Measurements from ENCODE around the gene PACSIN2. TPM values are rescaled to one million over a fixed set of nuclear protein-coding genes. Genes with fewer than 3 reads are reported as not detected.
"Not testable (repeated sequence)": the region's sequence is repeated elsewhere in the genome, so short reads cannot be mapped to it uniquely, and the experiment has no call there.

The PACSIN2 gene
- total and polyA plus RNA-seq, 7 donors, result 44.2 to 126 (median 52.3) TPM

GRCh38 chr22:42976217-42976933 lies 38.6 kb downstream of the PACSIN2 start:
- intact Hi-C loops (cut with DNase I), result no loop called here
- H3K27ac ChIP-seq, result peak overlapping the region in 2 of 4 donors; percentile 34 to 36
- H3K9me3 ChIP-seq, result no peaks in the 10 kb centered on the region
- WGBS, 2 donors, result 43 to 67% methylated on average over 7 of the region's 7 CpGs
- H3K4me3 ChIP-seq, result no peak overlapping the region
- no peaks in the 10 kb centered on the region for H3K27me3 ChIP-seq
- TF ChIP-seq POLR2AphosphoS5 (IDR thresholded peaks at IDR 0.05) (no peak), CTCF (IDR thresholded peaks at IDR 0.05) (no peak), EP300 (IDR thresholded peaks at IDR 0.05) (no peak), POLR2A (IDR thresholded peaks at IDR 0.05) (no peak)
- H3K4me1 ChIP-seq, result peaks cover 0 to 74% (median 55%) of the 10 kb centered on the region in 4 donors
- no peaks in the 10 kb centered on the region for H3K36me3 ChIP-seq
- DNase-seq, result no peak

GRCh38 chr22:42974223-42974622 lies 40.7 kb downstream of the PACSIN2 start:
- H3K27ac ChIP-seq, result peak overlapping the region in 1 of 4 donors; percentile 49
- peaks cover 0 to 78% (median 60%) of the 10 kb centered on the region in 4 donors for H3K4me1 ChIP-seq

GRCh38 chr22:42973536-42973881 lies 41.4 kb downstream of the PACSIN2 start:
- peaks cover 0 to 75% (median 57%) of the 10 kb centered on the region in 4 donors for H3K4me1 ChIP-seq
- no peaks in the 10 kb centered on the region for H3K9me3 ChIP-seq
- no peak overlapping the region for H3K4me3 ChIP-seq
- H3K27ac ChIP-seq, result peak overlapping the region in 3 of 4 donors; percentile 26 to 56 (median 49)
- no peaks in the 10 kb centered on the region for H3K27me3 ChIP-seq
- no peak for TF ChIP-seq POLR2A (IDR thresholded peaks at IDR 0.05)
- no peak for TF ChIP-seq CTCF (IDR thresholded peaks at IDR 0.05)
- DNase-seq, result no peak
- no peaks in the 10 kb centered on the region for H3K36me3 ChIP-seq
- 61 to 79% methylated on average over 5 of the region's 5 CpGs for WGBS, 2 donors
- intact Hi-C loops (cut with DNase I), result no loop called here

More at GRCh38 chr22:42974223-42974622, 40.7 kb downstream of the PACSIN2 start:
- Histone ChIP-seq H3K9me3 (no peaks in the 10 kb centered on the region), H3K27me3 (no peaks in the 10 kb centered on the region), H3K36me3 (no peaks in the 10 kb centered on the region), H3K4me3 (no peak overlapping the region)
- intact Hi-C loops (cut with DNase I), result no loop called here
- no peak for DNase-seq
- WGBS, 2 donors, result 63 to 73% methylated on average over 3 of the region's 3 CpGs
- TF ChIP-seq POLR2AphosphoS5 (IDR thresholded peaks at IDR 0.05), result no peak
- no peak for TF ChIP-seq EP300 (IDR thresholded peaks at IDR 0.05)
- no peak for TF ChIP-seq POLR2A (IDR thresholded peaks at IDR 0.05)
- TF ChIP-seq CTCF (IDR thresholded peaks at IDR 0.05), result no peak

GRCh38 chr22:42972649-42973535 lies 42.1 kb downstream of the PACSIN2 start:
- TF ChIP-seq CTCF (IDR thresholded peaks at IDR 0.05), result no peak
- TF ChIP-seq POLR2AphosphoS5 (IDR thresholded peaks at IDR 0.05), result no peak
- TF ChIP-seq POLR2A (IDR thresholded peaks at IDR 0.05), result no peak
- DNase-seq, result no peak
- no peaks in the 10 kb centered on the region for H3K27me3 ChIP-seq
- peak overlapping the region; percentile 17 to 56 (median 38) for H3K27ac ChIP-seq
- no peaks in the 10 kb centered on the region for H3K9me3 ChIP-seq
- H3K36me3 ChIP-seq, result no peaks in the 10 kb centered on the region
- 20 to 62% methylated on average over 10 of the region's 10 CpGs for WGBS, 2 donors
- H3K4me1 ChIP-seq, result peaks cover 0 to 69% (median 51%) of the 10 kb centered on the region in 4 donors
- H3K4me3 ChIP-seq, result no peak overlapping the region
- intact Hi-C loops (cut with DNase I), result no loop called here

- H3K27me3 ChIP-seq; DNase-seq; H3K4me3 ChIP-seq; H3K36me3 ChIP-seq; H3K9me3 ChIP-seq; intact Hi-C loops (cut with DNase I): not testable (repeated sequence)
- peaks cover 0 to 66% (median 49%) of the 10 kb centered on the region in 4 donors for H3K4me1 ChIP-seq
- H3K27ac ChIP-seq, result peak overlapping the region; percentile 57 to 75 (median 68)
- WGBS, 2 donors, result 93 to 94% methylated on average over 25 of the region's 25 CpGs
These were observed 43.5 kb downstream of the PACSIN2 start for GRCh38 chr22:42971473-42971860.

Data from sigmoid colon (tissue), 7 donors.